GM21367 (cell line): ENCODE results near the gene RUNX2.

Source experiments
- ATAC-seq: cut with Tn5 transposase; IDR thresholded peaks from one replicate; pipeline ENCODE4 v1.9.1; 2021; ENCODE audit not compliant: unreplicated experiment

The RUNX2 gene

DNA sequence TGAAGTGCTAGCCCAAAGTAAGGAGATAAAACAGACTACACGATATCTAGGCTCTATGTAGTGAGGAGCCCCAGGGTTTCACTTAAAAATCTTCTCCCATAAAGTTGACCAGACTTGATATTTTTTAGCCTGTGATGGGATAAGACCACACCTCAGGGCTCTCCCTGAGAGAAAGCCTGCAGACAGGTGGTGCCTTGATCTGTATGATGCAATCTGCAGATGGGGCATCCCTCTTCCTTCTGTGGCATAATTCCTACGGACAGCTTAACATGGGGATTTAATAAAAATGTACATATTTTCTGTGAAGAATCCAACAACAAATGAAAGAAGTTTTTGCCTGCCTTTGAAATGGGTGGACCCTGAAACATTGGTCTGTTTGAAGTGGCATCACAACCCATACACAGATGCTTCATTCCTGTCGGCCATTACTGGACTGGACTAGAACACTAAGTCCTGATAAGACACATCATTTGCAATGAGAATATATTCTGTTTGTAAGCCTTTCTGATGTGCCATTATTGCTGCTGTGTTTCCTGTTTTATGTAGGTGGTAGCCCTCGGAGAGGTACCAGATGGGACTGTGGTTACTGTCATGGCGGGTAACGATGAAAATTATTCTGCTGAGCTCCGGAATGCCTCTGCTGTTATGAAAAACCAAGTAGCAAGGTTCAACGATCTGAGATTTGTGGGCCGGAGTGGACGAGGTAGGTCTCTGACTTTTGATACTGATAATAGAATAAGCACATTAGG, 103.4 kb downstream of the RUNX2 start:
- no peak for ATAC-seq

GRCh38 chr6:45432977-45433376, 104.8 kb downstream of the RUNX2 start:
- no peak for ATAC-seq

DNA sequence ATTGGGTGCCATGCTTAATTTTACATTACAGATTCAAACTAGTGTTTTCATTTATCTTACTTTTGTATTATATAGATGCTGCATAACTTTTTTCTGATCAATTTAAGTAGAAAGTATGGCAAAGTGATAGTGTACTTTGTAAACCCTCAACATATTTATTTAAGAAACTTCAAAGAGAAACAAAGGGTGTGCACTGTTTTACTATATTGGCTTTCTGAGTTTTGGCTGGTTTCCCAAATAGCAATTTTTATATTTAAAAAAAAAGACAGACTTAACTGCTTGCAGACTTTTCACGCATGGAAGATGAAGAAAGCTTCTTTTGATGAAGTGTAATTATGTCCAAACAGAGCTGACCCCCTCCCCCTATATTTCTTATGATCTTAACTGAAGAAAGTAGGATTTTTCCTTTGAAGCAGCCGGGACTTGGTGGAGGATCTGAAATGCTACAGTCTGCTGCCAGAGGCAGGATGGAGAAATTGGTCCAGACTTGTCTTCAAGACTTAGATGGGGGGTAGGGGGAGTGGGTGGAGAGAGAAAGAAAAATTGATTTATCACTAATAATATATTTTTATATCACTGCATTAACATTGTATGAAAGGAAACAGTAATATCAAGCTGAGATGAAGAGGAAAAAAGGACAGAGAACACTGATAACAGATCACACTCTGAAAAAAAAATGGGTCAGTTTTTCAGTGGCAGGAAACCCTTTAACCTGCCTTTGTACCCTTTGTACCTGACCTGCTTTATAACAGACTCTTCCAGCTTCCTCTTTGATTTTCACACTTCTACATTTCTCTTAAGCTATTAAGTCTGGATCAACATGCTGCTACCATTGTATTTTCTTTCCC, 105.6 kb downstream of the RUNX2 start:
- no peak for ATAC-seq

- ATAC-seq: no peak
Observed at GRCh38 chr6:45434381-45434700, 106.2 kb downstream of the RUNX2 start.

GRCh38 chr6:45436544-45437438, 108.7 kb downstream of the RUNX2 start:
- ATAC-seq: no peak

DNA sequence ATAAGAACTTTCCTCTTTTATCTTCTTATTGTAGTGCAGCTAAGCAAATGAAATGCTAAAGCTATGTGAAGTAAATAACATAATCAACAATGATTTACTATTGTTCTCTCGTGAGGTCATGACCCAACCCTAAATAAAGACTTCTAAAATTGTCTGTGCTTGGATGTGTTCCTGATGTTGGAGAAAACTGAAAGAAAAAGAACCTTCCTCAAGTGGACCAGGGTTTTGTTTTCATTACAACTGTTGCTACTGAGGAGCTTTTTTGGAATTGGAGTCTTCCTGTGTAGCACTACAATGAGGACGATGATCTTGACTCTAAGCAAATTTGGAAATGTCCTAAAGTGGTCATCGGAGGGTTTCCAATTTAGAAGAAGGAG, 109.3 kb downstream of the RUNX2 start:
- ATAC-seq: no peak

DNA sequence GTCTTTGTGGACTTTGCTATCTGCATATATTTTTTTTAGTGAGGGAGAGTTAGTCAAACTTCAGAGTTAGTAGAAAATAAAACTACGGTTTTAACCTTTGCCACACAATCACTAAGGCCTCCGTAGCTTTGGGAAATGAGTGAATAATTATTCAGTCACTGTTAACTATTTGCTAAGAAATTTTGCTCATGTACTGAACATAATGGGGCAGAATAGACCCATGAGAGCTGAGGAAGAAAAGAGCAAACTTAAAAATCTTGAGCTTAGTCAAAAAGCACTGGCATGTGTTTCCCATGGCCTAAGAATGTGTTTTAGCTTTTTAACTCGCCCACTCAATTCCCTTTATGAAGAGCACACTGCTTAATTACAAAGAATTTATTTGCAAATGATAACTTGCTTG, 110.0 kb downstream of the RUNX2 start:
- ATAC-seq: no peak

GRCh38 chr6:45438849-45439406, 110.8 kb downstream of the RUNX2 start:
- no peak for ATAC-seq

DNA sequence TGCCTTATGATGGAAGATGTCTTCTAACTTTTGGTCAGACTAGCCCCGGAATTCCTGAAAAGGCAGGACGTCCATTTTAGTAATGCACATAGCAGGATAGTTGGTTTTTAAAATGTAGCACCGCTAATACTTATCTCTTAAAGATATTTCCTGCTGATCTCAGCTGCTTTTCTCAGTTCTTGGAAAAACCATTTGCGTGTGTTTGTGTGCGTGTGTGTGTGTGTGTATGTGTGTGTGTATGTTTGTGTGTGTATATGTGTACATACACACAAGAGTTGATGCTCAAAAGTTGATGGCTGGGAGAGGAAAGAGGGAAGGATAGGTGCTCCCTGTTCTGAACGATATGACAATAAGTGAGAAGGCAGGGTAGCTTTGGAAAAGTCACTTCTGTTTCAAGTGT, 111.3 kb downstream of the RUNX2 start:
- no peak for ATAC-seq

DNA sequence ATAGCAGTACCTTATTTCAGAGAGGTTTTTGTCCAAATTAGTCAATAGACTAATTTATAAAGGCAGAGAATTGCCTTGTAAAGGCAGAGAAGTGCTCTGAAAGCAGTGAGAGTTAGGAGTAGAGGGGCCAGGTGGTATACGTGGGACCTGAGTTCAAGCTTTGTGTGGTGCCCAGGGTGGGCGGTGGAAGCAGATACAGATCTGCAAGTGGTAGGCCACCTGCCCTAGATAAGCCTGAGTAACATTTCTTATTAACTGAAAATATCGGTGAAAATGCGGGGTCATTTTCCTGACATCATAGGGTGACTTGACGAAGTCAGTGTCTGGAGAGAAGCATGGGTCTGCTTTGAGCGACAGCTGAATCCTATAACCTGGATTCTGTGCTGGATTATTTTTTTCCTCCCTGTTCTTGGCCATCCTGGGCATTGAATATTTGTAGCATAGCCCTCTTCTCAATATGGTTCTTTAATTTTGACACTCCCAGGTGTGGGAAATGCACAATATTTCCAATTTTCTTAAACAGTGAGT, 111.8 kb downstream of the RUNX2 start:
- ATAC-seq: no peak

DNA sequence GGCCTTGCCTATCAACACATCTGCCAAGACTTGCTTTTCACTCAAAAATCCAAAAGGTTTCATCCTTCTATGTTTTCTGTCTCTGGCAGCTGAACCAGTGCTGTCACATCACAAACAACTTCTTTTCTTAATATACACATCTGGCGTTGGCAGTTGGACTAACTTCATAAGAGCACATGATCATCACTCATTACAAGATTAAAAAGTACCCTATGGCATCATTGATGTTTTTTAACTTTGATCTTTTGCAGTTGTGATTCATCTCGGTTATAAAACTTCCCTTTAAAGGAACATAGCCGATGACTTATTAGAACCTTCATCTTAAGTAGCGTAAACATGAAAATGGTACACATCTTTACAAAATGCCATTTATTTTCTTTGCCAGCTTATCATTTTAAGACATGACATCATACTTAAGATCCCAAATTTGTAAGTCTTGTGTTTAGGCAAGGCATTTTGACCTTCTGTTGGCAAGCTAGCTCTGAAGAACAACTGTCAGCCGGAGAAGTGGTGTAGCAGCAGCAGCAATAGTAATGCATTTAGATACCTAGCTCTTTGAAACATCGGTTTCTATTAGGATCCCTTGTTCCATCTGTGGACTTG, 113.8 kb downstream of the RUNX2 start:
- no peak for ATAC-seq

DNA sequence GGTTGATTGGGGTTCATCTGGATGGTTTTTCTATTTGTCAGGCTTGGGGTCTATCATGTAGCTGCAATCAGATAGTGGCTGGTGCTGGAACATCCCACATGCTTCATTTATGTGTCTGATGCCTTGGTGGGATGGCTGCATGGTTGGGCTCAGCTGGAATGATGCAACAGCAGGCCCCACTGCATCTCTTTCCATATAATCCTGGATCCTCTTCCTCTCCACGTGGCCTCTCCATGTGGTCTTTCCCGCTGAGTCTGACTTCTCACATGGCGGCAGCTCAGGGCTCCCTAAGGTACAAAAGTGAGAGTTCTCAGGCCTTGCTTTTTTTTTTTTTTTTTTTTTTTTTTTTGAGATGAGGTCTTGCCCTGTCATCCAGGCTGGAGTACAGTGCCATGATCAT, 114.6 kb downstream of the RUNX2 start:
- ATAC-seq: no peak

GRCh38 chr6:45445364-45445748, 117.2 kb downstream of the RUNX2 start:
- no peak for ATAC-seq

- ATAC-seq: no peak
Observed at GRCh38 chr6:45445749-45446549, 117.8 kb downstream of the RUNX2 start.

DNA sequence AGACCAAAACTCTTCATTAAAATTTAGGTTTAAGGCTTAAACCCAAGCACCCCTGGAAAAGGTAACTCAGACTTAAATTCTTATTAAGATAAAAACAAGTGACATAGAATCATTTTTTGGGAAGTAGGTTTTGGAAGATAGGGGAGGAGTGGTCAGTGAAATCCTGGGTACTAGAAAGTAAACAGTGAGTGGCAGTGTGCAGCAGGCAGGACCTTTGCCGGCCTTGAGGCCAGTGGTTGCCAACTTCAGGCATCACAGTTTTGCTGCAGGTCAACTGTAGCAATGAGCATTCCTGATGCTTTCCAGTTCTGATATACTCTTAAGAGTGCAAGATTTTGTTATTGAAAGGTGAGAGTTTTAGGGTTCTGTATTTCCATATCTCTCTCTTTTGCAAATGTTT, 118.9 kb downstream of the RUNX2 start:
- ATAC-seq: no peak

GRCh38 chr6:45447716-45448115, 119.6 kb downstream of the RUNX2 start:
- no peak for ATAC-seq

DNA sequence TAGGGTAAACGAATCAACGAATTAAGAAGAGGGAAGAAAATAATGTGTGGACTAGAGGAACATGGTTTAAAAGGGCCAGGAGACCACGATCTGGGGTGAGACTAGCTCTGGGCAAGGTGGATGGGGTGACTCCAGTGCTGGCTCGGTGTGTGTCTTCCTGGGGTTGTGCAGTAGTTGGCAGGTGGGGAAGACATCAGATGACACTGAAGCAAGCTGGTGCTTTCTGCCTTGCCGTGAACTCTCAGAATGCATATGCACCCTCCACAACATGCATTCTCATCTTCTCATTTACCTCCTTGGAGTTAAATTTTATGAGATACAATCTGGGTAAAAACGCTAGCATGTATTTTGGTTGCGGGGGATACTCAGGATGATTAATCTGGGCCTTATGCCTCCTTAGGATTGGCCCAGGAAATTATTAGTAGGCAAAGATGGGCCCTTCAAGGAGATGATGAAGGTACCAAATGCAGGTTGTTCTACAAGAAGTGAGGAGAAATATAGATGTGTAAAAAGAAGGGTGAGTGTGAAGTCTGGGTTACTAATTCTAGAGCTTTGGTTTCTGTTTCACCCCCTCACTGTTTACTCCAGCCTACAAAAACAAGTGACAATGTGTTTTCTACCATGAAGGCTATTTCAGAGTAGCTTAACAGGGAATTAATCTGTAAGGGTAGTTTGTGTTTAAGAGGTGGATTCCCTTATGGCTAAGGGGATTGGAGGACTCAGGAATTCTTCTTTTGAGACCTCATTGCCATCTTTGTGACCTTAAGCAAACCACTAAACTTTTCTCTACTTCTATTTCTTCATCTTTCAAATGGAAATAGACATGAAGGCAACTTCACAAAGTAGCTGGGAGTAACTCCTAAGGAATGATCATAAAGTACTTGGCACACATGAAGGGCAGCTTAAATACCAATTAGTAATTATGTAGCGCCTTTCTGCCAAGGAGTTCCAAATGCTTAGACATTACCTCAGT, 120.6 kb downstream of the RUNX2 start:
- no peak for ATAC-seq

DNA sequence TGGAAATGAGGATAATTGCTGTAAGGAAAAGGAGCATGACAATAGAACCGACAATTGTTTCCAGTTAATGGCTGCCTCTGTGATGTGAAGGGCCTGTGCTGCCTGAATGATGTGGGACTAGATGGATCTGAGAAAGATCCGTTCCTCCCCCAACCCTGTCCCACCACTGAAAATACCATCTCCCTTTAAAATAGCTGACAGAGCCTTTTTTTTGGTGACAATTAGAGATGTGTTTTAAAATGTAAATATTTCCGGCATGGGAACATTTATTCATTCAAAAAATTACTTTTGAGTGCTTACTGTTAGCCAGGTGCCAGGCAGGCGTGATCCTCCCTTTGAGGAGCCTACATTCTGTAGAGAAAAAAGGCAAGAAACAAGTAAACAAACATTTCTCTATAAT, 122.0 kb downstream of the RUNX2 start:
- no peak for ATAC-seq

DNA sequence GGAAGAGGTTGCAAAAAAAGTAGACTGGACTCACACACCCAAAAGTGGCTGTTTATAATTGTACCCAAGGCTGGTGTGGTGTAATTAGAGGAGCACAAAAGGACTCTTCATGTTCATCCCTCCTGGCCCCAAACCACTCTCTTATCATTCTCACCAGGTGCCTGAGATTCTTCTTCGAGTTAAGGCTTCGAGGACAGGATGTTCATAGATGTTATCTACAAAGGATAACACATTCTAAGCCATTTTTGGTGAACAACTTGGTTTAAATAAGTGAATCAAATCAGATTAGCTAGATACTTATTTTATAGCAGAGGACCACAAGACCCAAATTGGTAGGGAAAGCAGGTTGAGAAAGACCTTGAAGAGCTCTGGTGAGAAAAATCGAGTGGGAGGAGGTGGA, 122.7 kb downstream of the RUNX2 start:
- ATAC-seq: no peak
